Measurements from ENCODE around the gene MAPK10.

- TF ChIP-seq, protein P1, sequence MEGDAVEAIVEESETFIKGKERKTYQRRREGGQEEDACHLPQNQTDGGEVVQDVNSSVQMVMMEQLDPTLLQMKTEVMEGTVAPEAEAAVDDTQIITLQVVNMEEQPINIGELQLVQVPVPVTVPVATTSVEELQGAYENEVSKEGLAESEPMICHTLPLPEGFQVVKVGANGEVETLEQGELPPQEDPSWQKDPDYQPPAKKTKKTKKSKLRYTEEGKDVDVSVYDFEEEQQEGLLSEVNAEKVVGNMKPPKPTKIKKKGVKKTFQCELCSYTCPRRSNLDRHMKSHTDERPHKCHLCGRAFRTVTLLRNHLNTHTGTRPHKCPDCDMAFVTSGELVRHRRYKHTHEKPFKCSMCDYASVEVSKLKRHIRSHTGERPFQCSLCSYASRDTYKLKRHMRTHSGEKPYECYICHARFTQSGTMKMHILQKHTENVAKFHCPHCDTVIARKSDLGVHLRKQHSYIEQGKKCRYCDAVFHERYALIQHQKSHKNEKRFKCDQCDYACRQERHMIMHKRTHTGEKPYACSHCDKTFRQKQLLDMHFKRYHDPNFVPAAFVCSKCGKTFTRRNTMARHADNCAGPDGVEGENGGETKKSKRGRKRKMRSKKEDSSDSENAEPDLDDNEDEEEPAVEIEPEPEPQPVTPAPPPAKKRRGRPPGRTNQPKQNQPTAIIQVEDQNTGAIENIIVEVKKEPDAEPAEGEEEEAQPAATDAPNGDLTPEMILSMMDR (conservative IDR thresholded peaks at IDR 0.05 in 1 of 2, IDR thresholded peaks at IDR 0.05 in 1 of 2; ENCODE audit: low read depth in 1 of 2, low read length in 2 of 2): peak; percentile 49 to 60
- TF ChIP-seq EZH2 (IDR thresholded peaks at IDR 0.05; ENCODE audit: low read length, missing control alignments): no peak
Measured at GRCh38 chr4:86043755-86044592, 315.9 kb downstream of the MAPK10 start.

All from fibroblast of lung (primary cell).